Measurements from ENCODE around the gene ARID1B. TPM values are rescaled to one million over a fixed set of nuclear protein-coding genes. Genes with fewer than 3 reads are reported as not detected.

ARID1B gene
- total and polyA plus RNA-seq, 10 donors, result 17.7 to 223 (median 141) TPM

GRCh38 chr6:157040191-157040590, 263.0 kb downstream of the ARID1B start:
- H3K27me3 ChIP-seq (replicated peaks in 1 of 7), result no peaks in the 10 kb centered on the region
- peaks cover 0 to 20% (median 6%) of the 10 kb centered on the region in 6 donors for H3K4me1 ChIP-seq
- intact Hi-C loops (cut with DNase I; ENCODE audit: low total_unique reads), result no loop called here
- no peak overlapping the region for H3K4me3 ChIP-seq
- no peaks in the 10 kb centered on the region for H3K9me3 ChIP-seq
- H3K36me3 ChIP-seq, result peaks cover 0 to 21% (median 0%) of the 10 kb centered on the region in 6 donors
- TF ChIP-seq CTCF (IDR thresholded peaks at IDR 0.05 in 8 of 11, conservative IDR thresholded peaks at IDR 0.05 in 3 of 11) (no peak), POLR2A (IDR thresholded peaks at IDR 0.05) (no peak), POLR2AphosphoS5 (IDR thresholded peaks at IDR 0.05) (no peak)
- DNase-seq, result no peak
- no peak overlapping the region for H3K27ac ChIP-seq
- 90 to 97% (median 93%) methylated on average over 7 of the region's 7 CpGs for WGBS, 5 donors

GRCh38 chr6:157045831-157046454, 268.8 kb downstream of the ARID1B start:
- no peak for DNase-seq
- no peaks in the 10 kb centered on the region for H3K27me3 ChIP-seq (replicated peaks in 1 of 7)
- H3K36me3 ChIP-seq, result peaks cover 0 to 9% (median 0%) of the 10 kb centered on the region in 6 donors
- peaks cover 0 to 54% (median 17%) of the 10 kb centered on the region in 6 donors for H3K4me1 ChIP-seq
- intact Hi-C loops (cut with DNase I; ENCODE audit: low total_unique reads), result no loop called here
- no peak overlapping the region for H3K4me3 ChIP-seq
- no peak overlapping the region for H3K27ac ChIP-seq
- TF ChIP-seq POLR2AphosphoS5 (IDR thresholded peaks at IDR 0.05) (no peak), CTCF (IDR thresholded peaks at IDR 0.05 in 8 of 11, conservative IDR thresholded peaks at IDR 0.05 in 3 of 11) (peak in 6 of 11 experiments; percentile 25 to 40 (median 32))
- H3K9me3 ChIP-seq, result no peaks in the 10 kb centered on the region
- 26 to 70% (median 37%) methylated on average over 2 of the region's 2 CpGs for WGBS, 5 donors

DNA sequence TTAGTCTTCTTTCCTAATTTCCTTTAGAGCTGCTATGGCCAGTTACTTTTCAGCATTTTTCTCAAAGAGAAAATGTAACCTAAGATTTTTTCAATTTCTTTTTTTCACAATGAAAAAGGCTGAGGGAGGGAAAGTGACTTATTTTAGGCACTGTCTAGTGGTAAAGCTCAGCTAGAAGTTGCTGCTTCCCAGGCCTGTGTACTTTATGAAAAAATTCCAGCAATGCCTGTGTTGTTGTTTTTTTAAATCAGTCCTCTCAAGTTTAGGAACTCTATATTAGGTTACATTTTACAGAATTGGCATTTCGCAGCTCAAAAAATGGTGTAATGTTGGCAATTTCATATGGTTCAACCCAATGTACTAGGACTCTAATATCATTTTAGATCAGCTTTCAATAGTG, 269.6 kb downstream of the ARID1B start:
- no peak for TF ChIP-seq POLR2A (IDR thresholded peaks at IDR 0.05)
- no peak for TF ChIP-seq POLR2AphosphoS5 (IDR thresholded peaks at IDR 0.05)
- no peak for TF ChIP-seq CTCF (IDR thresholded peaks at IDR 0.05 in 8 of 11, conservative IDR thresholded peaks at IDR 0.05 in 3 of 11)
- no peak overlapping the region for H3K4me3 ChIP-seq
- no peaks in the 10 kb centered on the region for H3K9me3 ChIP-seq
- H3K4me1 ChIP-seq, result peaks cover 0 to 63% (median 21%) of the 10 kb centered on the region in 6 donors
- H3K36me3 ChIP-seq, result peaks cover 0 to 5% (median 0%) of the 10 kb centered on the region in 6 donors
- 90 to 100% (median 96%) methylated on average over 1 of the region's 1 CpG for WGBS, 5 donors
- H3K27me3 ChIP-seq (replicated peaks in 1 of 7), result no peaks in the 10 kb centered on the region
- intact Hi-C loops (cut with DNase I; ENCODE audit: low total_unique reads), result no loop called here
- no peak for DNase-seq
- H3K27ac ChIP-seq, result no peak overlapping the region

DNA sequence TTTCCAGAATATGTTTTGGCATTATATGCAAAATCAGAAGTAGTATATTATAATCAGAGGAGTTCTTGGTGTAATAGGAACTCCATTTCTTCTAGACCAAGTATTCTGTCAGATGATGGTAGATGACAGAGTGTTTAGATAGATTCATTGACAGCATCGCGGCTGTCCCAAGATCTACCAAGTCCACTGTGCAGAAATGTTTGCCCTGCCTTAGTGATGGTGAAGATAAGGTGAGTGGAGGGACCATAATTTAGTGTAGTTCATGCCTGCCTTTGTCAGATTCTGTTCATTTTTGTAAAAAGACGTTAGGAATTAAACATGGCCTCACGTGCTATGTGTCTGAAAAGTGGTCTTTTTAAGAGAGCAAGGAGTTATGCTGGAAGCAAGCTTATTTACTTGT, 270.1 kb downstream of the ARID1B start:
- Histone ChIP-seq H3K9me3 (no peaks in the 10 kb centered on the region), H3K4me1 (peaks cover 0 to 65% (median 21%) of the 10 kb centered on the region in 6 donors), H3K27me3 (replicated peaks in 1 of 7) (no peaks in the 10 kb centered on the region), H3K36me3 (no peaks in the 10 kb centered on the region), H3K27ac (no peak overlapping the region), H3K4me3 (no peak overlapping the region)
- intact Hi-C loops (cut with DNase I; ENCODE audit: low total_unique reads), result no loop called here
- WGBS, 5 donors, result 87 to 95% (median 89%) methylated on average over 4 of the region's 4 CpGs
- TF ChIP-seq POLR2AphosphoS5 (IDR thresholded peaks at IDR 0.05) (no peak), POLR2A (IDR thresholded peaks at IDR 0.05) (no peak), CTCF (IDR thresholded peaks at IDR 0.05 in 8 of 11, conservative IDR thresholded peaks at IDR 0.05 in 3 of 11) (no peak)
- no peak for DNase-seq
